Activated CD4-positive, alpha-beta T cell treated with anti-CD3 and anti-CD28 coated beads, Interleukin-2, amount 50 U/mL, for 1 hour (primary cell): Measurements from ENCODE around the gene AGPAT3.
"Not testable (repeated sequence)": the region's sequence is repeated elsewhere in the genome, so short reads cannot be mapped to it uniquely, and the experiment has no call there.

ENCODE experiments used
- DNase-seq: peaks from one replicate; pipeline ENCODE4 v3.0.0-alpha.2; 2020

AGPAT3 gene

GRCh38 chr21:43864962-43865539 is at the start of gene AGPAT3:
Gene AGPAT3 (plus strand): TSS chr21:43865223. CDS start chr21:43959682, 94,459 bp downstream.
- peak; percentile 41 for DNase-seq

- DNase-seq: no peak
Observed at GRCh38 chr21:43815991-43816390, 49.0 kb upstream of the AGPAT3 start.

GRCh38 chr21:43816611-43817071 is 48.4 kb upstream of the AGPAT3 start:
- no peak for DNase-seq

GRCh38 chr21:43817157-43818086 is 47.6 kb upstream of the AGPAT3 start:
- DNase-seq: no peak

- DNase-seq: no peak
Observed at GRCh38 chr21:43818685-43819084, 46.3 kb upstream of the AGPAT3 start.

GRCh38 chr21:43819511-43820405 is 45.3 kb upstream of the AGPAT3 start:
- no peak for DNase-seq

- no peak for DNase-seq
Observed at GRCh38 chr21:43820466-43820865, 44.6 kb upstream of the AGPAT3 start.

GRCh38 chr21:43822166-43822565 is 42.9 kb upstream of the AGPAT3 start:
- DNase-seq: not testable (repeated sequence)

GRCh38 chr21:43822741-43823140 is 42.3 kb upstream of the AGPAT3 start:
- DNase-seq: not testable (repeated sequence)

- no peak for DNase-seq
Observed at GRCh38 chr21:43824333-43825241, 40.4 kb upstream of the AGPAT3 start.

GRCh38 chr21:43825242-43825935 is 39.6 kb upstream of the AGPAT3 start:
- DNase-seq: no peak

- DNase-seq: no peak
Observed at GRCh38 chr21:43825936-43826622, 38.9 kb upstream of the AGPAT3 start.

- no peak for DNase-seq
Observed at GRCh38 chr21:43826623-43826974, 38.4 kb upstream of the AGPAT3 start.

GRCh38 chr21:43827015-43827611 is 37.9 kb upstream of the AGPAT3 start:
- no peak for DNase-seq

GRCh38 chr21:43829161-43829560 is 35.9 kb upstream of the AGPAT3 start:
- DNase-seq: no peak

- no peak for DNase-seq
Observed at GRCh38 chr21:43829575-43830119, 35.4 kb upstream of the AGPAT3 start.

- no peak for DNase-seq
Observed at GRCh38 chr21:43832158-43832550, 32.9 kb upstream of the AGPAT3 start.

GRCh38 chr21:43832648-43833047 is 32.4 kb upstream of the AGPAT3 start:
- DNase-seq: no peak

- no peak for DNase-seq
Observed at GRCh38 chr21:43834146-43834905, 30.7 kb upstream of the AGPAT3 start.
